Activated T-helper 17 cell treated with anti-CD3 and anti-CD28 coated beads, Interleukin-2, amount 50 U/mL, for 72 hours (primary cell): ENCODE data around the gene PPFIBP2. TPM values are rescaled to one million over a fixed set of nuclear protein-coding genes. Genes with fewer than 3 reads are reported as not detected.
A peak's percentile ranks its signal among the peaks of the same experiment; 100 is the strongest.

Experiments
- ATAC-seq: fragments of 150-1000 bp; cut with Tn5 transposase; replicated peaks from 2 replicates; pipeline ENCODE4 v1.10.0; 2021; ENCODE audit warnings: mild to moderate bottlenecking, moderate library complexity
- H3K27ac Mint-ChIP-seq: one replicate; pipeline ENCODE4 v1.8.0; 2022; ENCODE audit warnings: mixed read lengths
- H3K27me3 Mint-ChIP-seq: one replicate; pipeline ENCODE4 v1.8.0; 2022; ENCODE audit warnings: mixed read lengths
- H3K36me3 Mint-ChIP-seq: one replicate; pipeline ENCODE4 v1.8.0; 2022; ENCODE audit warnings: low read depth, mild to moderate bottlenecking, mixed read lengths
- H3K4me1 Mint-ChIP-seq: one replicate; pipeline ENCODE4 v1.8.0; 2022; ENCODE audit warnings: mixed read lengths
- H3K4me3 Mint-ChIP-seq: one replicate; pipeline ENCODE4 v1.8.0; 2022; ENCODE audit warnings: mild to moderate bottlenecking, mixed read lengths
- H3K9me3 Mint-ChIP-seq: one replicate; pipeline ENCODE4 v1.8.0; 2022; ENCODE audit warnings: mixed read lengths
- total RNA-seq, 2 donors: library from RNA; stranded (reverse); gene quantifications; one replicate each; pipeline ENCODE4 v1.2.3, GENCODE V29; 2022

PPFIBP2 gene
- total RNA-seq, 2 donors from 2014 or later, result 4.2 to 11.1 TPM

DNA sequence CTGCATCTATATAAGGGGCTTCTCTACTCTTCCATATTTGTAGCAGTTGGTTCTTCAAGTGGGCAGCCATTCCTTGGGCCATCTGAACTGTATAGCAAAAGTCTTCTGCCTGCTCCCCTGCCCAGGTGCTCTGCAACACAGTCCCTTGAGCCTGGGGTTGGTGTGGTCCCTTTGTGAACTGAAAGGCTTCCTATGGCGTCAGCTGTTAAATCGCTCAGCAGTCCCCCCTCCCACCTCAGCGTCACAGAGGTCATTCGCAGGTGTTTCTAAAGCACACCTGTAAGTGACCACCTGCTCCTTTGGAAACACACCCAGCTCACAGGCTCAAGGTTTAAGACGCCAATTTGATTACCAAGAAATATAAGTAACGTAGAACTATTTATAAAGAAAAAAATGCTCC is 122.6 kb downstream of the PPFIBP2 start:
- ATAC-seq, result no peak
- Mint-ChIP-seq H3K36me3 (peaks cover 63% of the 10 kb centered on the region), H3K4me3 (no peak overlapping the region), H3K27me3 (no peaks in the 10 kb centered on the region), H3K27ac (no peak overlapping the region), H3K4me1 (no peaks in the 10 kb centered on the region), H3K9me3 (no peaks in the 10 kb centered on the region)

DNA sequence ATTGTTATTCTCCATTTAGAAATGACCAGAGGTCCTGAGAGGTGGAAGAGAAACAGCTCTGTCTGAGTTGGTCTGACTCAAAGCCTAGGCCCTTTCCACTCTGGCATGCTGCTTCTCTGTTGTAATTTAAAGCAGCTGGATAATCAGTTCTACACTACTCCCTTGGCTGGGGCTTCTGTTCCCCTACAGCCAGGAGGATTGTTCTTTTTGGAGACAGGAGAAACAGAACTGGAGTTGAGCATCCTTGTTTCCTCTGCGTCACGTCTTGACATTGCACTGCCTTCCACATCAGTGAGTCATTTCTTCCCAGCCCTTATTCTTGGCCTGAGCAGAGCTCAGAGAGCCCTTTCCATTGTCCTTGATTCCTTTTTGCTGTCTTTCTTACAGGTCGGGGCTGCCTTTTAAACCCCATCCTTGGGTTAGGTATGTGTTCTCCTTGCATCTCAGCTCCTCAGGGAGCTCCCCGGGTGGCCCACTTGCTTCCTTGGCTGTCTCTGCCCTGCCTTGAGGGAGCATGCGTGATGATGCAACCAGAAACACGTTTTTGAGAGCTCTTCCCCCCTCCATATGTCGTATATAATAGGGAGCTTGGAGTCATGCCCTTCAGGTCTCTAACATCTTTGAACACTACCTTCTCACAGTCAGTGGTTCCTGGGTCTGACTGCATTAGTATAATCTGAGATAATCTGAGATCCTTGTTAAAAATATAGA is 123.8 kb downstream of the PPFIBP2 start:
- no peaks in the 10 kb centered on the region for H3K27me3 Mint-ChIP-seq
- peak overlapping the region; percentile 15 for H3K27ac Mint-ChIP-seq
- H3K4me1 Mint-ChIP-seq, result no peaks in the 10 kb centered on the region
- no peak overlapping the region for H3K4me3 Mint-ChIP-seq
- H3K36me3 Mint-ChIP-seq, result peaks cover 66% of the 10 kb centered on the region
- no peak for ATAC-seq
- no peaks in the 10 kb centered on the region for H3K9me3 Mint-ChIP-seq

DNA sequence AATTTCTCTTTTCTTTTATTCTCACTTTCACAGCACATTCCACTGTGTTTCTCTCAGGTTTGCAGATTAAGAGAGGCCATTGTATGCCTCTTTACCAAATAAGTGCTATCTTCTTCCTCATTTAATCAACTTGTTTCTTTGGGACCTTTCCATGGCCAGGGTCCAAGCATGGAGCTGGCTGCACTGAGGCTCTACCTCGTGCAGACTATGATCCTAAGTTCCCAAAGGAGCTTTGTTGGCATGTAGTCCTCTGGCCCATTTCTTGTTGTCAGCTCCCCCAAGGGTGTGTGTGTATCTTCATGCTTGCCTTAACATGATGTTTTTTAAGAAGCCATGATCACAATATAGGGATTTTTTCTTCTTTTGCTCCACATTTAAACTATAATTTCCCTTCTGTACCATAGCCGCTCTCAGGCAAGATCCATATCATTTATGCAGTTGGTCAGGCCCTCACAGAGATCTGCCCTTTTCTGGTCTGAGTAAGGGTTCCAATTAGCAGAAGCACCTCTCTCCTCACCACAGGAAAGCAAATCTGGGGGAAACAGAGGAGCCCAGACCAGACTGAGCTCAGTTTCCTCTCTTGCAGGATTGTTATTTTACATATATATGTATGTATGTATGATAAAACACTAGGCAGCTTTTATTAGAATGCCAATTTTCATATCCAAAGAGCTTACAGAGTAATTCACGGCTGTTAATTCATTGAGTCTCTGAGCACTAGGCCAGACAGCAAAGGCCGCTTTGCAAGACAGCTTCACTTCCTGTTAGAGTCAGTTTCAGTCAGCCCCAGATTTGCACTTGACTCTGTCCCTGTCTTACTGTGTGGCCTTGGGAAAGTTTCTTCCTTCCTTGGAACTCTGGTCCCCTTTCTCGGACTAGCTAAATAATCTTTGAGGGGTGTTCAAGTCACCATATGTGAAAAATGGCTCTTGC is 125.2 kb downstream of the PPFIBP2 start:
- no peak overlapping the region for H3K27ac Mint-ChIP-seq
- peaks cover 66% of the 10 kb centered on the region for H3K36me3 Mint-ChIP-seq
- H3K27me3 Mint-ChIP-seq, result no peaks in the 10 kb centered on the region
- no peaks in the 10 kb centered on the region for H3K9me3 Mint-ChIP-seq
- no peak for ATAC-seq
- no peaks in the 10 kb centered on the region for H3K4me1 Mint-ChIP-seq
- no peak overlapping the region for H3K4me3 Mint-ChIP-seq

DNA sequence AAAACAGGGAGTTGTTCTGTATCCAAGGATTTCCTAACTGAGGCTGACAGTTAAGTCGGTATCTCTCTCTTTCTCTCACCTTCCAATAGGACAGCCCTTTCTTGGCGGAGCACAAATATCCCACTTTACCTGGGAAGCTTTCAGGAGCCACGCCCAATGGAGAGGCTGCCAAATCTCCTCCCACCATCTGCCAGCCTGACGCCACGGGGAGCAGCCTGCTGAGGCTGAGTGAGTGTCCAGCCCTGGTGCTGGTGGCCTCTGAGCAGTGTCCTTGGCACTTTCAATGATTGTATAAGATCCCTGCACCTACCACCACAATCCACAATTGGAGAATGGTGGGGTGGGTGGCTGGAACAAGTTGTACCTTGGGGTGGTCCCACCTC is 125.8 kb downstream of the PPFIBP2 start:
- no peak overlapping the region for H3K27ac Mint-ChIP-seq
- no peak overlapping the region for H3K4me3 Mint-ChIP-seq
- peaks cover 63% of the 10 kb centered on the region for H3K36me3 Mint-ChIP-seq
- no peaks in the 10 kb centered on the region for H3K27me3 Mint-ChIP-seq
- ATAC-seq, result no peak
- H3K4me1 Mint-ChIP-seq, result no peaks in the 10 kb centered on the region
- no peaks in the 10 kb centered on the region for H3K9me3 Mint-ChIP-seq

DNA sequence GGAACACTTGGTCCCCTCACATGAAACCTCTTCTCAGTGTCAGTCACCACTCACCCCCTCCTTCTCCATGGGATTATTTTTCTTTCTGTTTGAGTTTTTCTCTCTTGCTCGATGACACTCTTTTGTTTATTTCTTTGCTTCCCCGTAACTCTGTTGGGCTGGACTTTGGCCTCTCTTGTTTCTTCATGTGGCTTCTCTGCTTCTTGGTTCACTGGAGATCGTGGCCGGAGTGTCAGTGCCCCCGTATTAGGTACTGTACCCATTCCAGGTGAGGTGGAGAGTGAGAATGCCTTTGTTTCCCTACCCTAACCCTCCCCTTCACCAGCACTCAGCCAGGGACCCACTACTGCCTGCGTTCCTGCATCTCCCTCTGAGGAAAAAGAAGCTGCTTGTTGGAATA is 127.0 kb downstream of the PPFIBP2 start:
- Mint-ChIP-seq H3K36me3 (peaks cover 55% of the 10 kb centered on the region), H3K4me3 (no peak overlapping the region), H3K27ac (peak overlapping the region; percentile 1), H3K27me3 (no peaks in the 10 kb centered on the region), H3K9me3 (no peaks in the 10 kb centered on the region), H3K4me1 (no peaks in the 10 kb centered on the region)
- no peak for ATAC-seq

DNA sequence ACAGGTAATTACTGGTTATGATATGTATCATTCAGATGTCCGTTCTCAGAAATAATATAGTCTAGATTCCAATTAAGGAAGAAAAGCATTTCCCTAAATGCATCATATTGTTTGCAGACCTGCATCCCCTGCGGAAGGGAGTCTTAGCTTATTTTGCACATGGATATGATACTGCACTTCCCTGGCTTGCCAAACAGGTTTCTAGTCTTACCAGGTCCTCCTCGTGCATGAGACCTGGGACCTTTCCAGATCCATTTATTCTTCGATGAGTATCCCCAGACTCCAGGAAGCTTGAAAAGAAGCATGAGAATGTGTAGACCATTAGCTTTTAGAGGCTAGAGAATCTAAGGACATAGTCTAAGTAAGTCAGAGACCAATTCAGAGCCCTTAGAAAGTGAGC is 128.9 kb downstream of the PPFIBP2 start:
- no peak for ATAC-seq

DNA sequence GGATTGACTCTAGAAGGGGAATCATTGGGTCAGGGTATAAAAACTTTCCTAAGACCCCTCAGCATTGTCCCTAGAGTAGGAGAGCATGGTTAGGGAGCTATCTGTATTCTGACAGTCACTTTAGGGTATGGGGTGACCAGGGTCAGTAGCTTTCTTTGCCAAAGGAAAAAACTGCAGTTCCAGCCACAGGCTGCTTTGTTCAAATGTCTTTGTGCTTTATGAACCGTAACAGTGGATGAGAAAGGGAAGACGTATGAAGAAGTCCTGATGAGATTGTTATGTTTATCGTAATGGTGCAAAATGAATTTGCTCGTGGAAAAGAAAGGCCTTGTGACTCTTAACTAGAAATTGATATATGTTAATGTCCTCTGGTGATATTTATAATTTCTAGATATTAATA is 129.5 kb downstream of the PPFIBP2 start:
- Mint-ChIP-seq H3K27me3 (no peaks in the 10 kb centered on the region), H3K9me3 (no peaks in the 10 kb centered on the region), H3K4me1 (no peaks in the 10 kb centered on the region), H3K4me3 (no peak overlapping the region), H3K36me3 (peaks cover 47% of the 10 kb centered on the region), H3K27ac (no peak overlapping the region)
- ATAC-seq, result no peak

More for the DNA sequence above, 128.9 kb downstream of the PPFIBP2 start:
- Mint-ChIP-seq H3K4me1 (no peaks in the 10 kb centered on the region), H3K27me3 (no peaks in the 10 kb centered on the region), H3K27ac (no peak overlapping the region), H3K4me3 (no peak overlapping the region), H3K9me3 (no peaks in the 10 kb centered on the region), H3K36me3 (peaks cover 43% of the 10 kb centered on the region)

DNA sequence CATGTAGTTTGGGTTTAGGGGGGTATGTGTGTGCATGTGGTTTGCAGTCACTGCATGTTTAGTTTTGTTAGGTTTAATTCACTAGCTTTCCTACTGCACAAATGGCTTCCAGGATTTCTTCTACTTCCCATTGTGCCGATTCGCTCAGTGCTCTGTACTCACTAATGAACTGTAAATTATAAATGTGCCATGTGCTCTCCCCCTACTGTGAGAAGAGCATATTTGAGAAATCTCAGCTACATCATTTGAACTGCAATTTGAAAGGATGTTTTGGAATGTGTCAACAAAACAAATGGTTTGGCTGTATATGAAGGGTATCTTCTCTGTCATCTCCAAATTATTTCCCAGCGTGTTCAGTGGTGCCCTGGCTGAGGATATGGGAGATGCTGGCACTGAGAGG is 131.4 kb downstream of the PPFIBP2 start:
- H3K27ac Mint-ChIP-seq, result no peak overlapping the region
- H3K9me3 Mint-ChIP-seq, result no peaks in the 10 kb centered on the region
- ATAC-seq, result no peak

DNA sequence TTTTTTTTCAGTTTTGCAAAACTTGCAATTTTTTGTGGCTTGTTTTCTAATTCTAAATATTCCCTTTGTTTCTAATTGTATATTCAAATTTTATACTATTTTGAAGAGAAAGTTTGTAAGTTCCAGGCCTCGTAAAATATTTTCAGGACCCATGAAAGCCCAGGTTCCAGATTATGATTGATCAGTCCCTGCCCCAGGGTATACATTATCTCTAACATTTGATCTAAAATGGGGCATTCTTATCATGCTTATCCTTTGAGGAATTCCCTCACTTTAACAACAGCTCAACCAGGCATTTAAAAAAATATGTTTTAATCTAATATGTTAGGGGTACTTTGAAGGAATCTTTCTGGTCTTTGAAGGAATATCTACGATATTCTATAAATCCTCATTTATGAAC is 133.1 kb downstream of the PPFIBP2 start:
- Mint-ChIP-seq H3K4me1 (no peaks in the 10 kb centered on the region), H3K27me3 (no peaks in the 10 kb centered on the region), H3K36me3 (peaks cover 59% of the 10 kb centered on the region), H3K27ac (no peak overlapping the region), H3K4me3 (no peak overlapping the region), H3K9me3 (no peaks in the 10 kb centered on the region)
- ATAC-seq, result no peak

More for the DNA sequence above, 131.4 kb downstream of the PPFIBP2 start:
- H3K4me3 Mint-ChIP-seq, result no peak overlapping the region
- H3K36me3 Mint-ChIP-seq, result peaks cover 59% of the 10 kb centered on the region
- no peaks in the 10 kb centered on the region for H3K4me1 Mint-ChIP-seq
- no peaks in the 10 kb centered on the region for H3K27me3 Mint-ChIP-seq

DNA sequence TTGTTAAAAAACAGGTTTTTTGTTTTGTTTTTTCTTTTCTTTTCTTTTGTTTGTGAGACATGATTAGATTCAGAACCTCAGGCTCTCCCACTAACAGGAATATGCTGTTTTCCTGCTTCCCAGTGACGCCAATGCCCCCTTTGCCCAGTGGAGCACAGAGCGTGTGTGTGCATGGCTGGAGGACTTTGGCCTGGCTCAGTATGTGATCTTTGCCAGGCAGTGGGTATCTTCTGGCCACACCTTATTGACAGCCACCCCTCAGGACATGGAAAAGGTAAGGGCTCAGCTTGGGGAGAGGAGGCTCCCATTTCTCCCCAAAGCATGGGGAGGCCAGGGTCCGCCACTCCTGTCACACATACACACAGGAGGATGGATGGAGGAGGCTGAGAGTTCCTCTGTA is 134.5 kb downstream of the PPFIBP2 start:
- Mint-ChIP-seq H3K4me1 (no peaks in the 10 kb centered on the region), H3K9me3 (no peaks in the 10 kb centered on the region), H3K4me3 (no peak overlapping the region), H3K36me3 (peaks cover 61% of the 10 kb centered on the region), H3K27me3 (no peaks in the 10 kb centered on the region), H3K27ac (no peak overlapping the region)
- no peak for ATAC-seq

DNA sequence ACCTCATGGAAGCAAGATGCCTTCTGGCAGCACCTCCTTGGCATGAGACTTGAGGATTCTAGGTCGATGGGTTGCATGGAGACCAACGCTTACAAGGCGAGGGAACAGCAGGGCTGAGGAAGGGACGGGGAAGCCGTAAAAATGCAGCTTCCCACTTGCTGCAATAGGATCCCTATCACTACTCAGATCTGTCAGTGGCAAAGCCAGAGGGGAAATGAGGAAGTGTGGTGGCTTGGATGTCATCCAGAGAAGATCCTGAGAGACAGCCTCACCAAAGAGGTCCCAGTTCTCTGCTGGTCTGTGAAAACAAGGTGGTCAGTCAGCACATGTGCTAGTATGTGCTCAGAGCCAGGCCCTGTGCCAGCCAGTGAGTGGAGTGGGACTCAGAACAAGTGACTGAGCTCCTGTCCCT is 137.3 kb downstream of the PPFIBP2 start:
- H3K36me3 Mint-ChIP-seq, result peaks cover 69% of the 10 kb centered on the region
- H3K9me3 Mint-ChIP-seq, result no peaks in the 10 kb centered on the region
- no peaks in the 10 kb centered on the region for H3K27me3 Mint-ChIP-seq
- ATAC-seq, result no peak
- no peak overlapping the region for H3K4me3 Mint-ChIP-seq
- no peak overlapping the region for H3K27ac Mint-ChIP-seq
- no peaks in the 10 kb centered on the region for H3K4me1 Mint-ChIP-seq

DNA sequence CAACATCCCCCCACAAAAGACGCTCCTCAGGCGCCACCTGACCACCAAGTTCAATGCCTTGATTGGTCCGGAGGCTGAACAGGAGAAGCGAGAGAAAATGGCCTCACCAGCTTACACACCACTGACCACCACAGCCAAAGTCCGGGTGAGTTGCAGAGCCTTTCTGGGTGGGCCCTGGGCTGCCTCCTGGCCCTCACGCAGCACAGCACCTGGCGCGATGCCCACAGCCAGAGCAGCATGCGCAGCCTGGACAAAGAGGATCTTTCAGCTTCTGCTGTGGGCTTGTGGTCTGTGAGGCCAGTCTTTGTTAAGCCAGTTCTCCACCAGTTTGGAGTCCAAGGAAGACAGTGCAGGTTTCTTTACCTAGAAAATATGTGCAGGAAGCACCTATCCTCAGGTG is 137.9 kb downstream of the PPFIBP2 start:
- Mint-ChIP-seq H3K27me3 (no peaks in the 10 kb centered on the region), H3K27ac (no peak overlapping the region), H3K36me3 (peaks cover 69% of the 10 kb centered on the region), H3K9me3 (no peaks in the 10 kb centered on the region), H3K4me3 (no peak overlapping the region), H3K4me1 (no peaks in the 10 kb centered on the region)
- ATAC-seq, result no peak

DNA sequence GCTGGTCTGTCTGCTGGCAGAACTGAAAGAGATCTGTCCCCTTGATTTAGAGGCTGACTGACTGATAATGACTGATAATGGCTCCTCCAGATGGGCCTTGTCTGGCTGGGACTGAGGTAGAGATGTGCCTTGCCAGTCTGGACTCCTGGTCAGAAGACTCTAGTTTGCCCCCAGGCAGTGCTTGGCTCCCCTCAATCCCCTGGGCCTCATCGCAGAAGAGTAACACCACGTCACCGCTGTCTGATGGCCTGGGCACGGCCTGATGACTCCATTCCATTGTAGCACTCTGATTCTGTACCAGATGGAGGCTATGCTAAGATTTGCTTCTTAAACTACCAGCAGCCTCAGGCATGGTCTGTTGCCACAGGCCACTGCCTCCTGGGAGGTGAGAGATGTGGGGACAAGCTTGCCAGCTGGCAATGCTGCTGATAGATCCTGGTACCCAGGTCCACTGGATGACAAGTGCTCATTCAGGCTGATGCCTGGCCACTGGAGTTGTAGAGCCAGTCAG is 140.5 kb downstream of the PPFIBP2 start:
- H3K27me3 Mint-ChIP-seq, result no peaks in the 10 kb centered on the region
- no peak for ATAC-seq
- no peaks in the 10 kb centered on the region for H3K4me1 Mint-ChIP-seq
- peaks cover 63% of the 10 kb centered on the region for H3K36me3 Mint-ChIP-seq
- no peak overlapping the region for H3K4me3 Mint-ChIP-seq
- H3K9me3 Mint-ChIP-seq, result no peaks in the 10 kb centered on the region
- no peak overlapping the region for H3K27ac Mint-ChIP-seq

DNA sequence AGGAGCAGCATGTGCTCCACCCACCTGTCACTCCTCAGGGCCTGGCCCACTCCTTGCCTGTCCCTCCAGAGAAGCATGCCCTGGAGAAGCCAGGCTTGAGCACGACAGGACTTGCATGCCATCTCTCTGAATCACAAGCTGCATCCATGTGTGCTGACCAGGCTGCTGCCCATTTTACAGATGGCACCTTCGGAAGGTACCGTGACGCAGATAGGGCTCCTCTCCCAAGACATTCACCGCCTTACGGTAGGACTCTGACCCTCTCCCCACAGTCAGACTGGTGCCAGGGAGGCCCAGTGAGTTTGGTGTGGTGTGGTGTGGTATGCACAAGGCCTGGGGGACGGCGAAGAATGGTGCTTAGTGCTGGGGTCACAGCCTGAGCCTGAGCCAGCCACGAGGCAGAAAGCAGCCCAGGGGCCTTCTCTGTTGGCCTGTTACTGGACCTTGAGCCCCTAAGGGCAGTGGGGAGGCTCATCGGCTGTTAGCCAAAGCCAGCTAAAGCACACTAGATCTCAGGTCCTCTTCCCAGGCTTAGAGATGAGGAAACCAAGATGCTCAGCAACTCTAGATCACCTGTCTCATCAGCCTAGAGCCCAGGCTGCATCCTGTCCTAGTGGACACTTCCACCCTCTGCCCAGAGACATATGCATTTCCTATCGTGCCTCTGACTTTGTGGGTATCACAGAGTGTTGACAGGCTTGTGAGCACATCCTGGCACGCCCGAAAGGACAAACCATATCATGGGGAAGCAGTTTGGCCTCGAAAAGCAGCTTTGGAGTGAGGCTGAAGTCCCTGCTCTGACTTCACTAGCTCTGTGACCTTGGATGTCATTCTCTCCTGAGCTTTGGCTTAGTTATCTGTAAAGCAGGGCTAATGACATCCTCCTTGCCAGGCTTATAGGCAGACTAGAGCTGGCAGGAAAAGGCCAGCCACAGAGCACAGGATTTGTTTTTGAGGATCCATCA is 141.7 kb downstream of the PPFIBP2 start:
- H3K27me3 Mint-ChIP-seq, result no peaks in the 10 kb centered on the region
- H3K36me3 Mint-ChIP-seq, result peaks cover 50% of the 10 kb centered on the region
- no peaks in the 10 kb centered on the region for H3K4me1 Mint-ChIP-seq
- no peak overlapping the region for H3K4me3 Mint-ChIP-seq
- H3K9me3 Mint-ChIP-seq, result no peaks in the 10 kb centered on the region
- no peak for ATAC-seq
- no peak overlapping the region for H3K27ac Mint-ChIP-seq
